Chondrocyte (in vitro differentiated cells): ENCODE results near the gene STK32C. TPM values are rescaled to one million over a fixed set of nuclear protein-coding genes. Genes with fewer than 3 reads are reported as not detected.
"Not testable (repeated sequence)": the region's sequence is repeated elsewhere in the genome, so short reads cannot be mapped to it uniquely, and the experiment has no call there.

Source experiments
- DNase-seq: peaks from one replicate; pipeline ENCODE4 v3.0.0; 2021; ENCODE audit warnings: mixed read lengths, low spot score
- H3K27ac Mint-ChIP-seq: one replicate; pipeline ENCODE4 v1.8.0; 2021; ENCODE audit warnings: mild to moderate bottlenecking, moderate library complexity, mixed read lengths; ENCODE audit not compliant: unreplicated experiment
- H3K27me3 Mint-ChIP-seq: 2 replicates; pipeline ENCODE4 v1.8.0; 2021; ENCODE audit warnings: low read depth, mixed read lengths
- H3K36me3 Mint-ChIP-seq: 2 replicates; pipeline ENCODE4 v1.8.0; 2021; ENCODE audit warnings: low read depth, mixed read lengths
- H3K4me1 Mint-ChIP-seq: 2 replicates; pipeline ENCODE4 v1.8.0; 2021; ENCODE audit warnings: low read depth, mild to moderate bottlenecking, mixed read lengths
- H3K4me3 Mint-ChIP-seq: one replicate; pipeline ENCODE4 v1.8.0; 2021; ENCODE audit warnings: mild to moderate bottlenecking, moderate library complexity, mixed read lengths; ENCODE audit not compliant: unreplicated experiment
- H3K9me3 Mint-ChIP-seq: 2 replicates; pipeline ENCODE4 v1.8.0; 2021; ENCODE audit warnings: low read depth, mixed read lengths
- CTCF ChIP-seq: fragments of 200-600 bp; sonication (generic); IDR thresholded peaks from 2 replicates; pipeline ENCODE4 v1.5.0; 2021; ENCODE audit warnings: antibody characterized with exemption, mild to moderate bottlenecking, moderate library complexity
- total RNA-seq: library from RNA; stranded (reverse); gene quantifications from 3 replicates; pipeline ENCODE4 v1.2.1, GENCODE V29; 2021

Gene STK32C
- total RNA-seq, 1 donor from 2014 or later = 17.9 TPM

- no peak for DNase-seq
- peaks cover 29% of the 10 kb centered on the region for H3K4me1 Mint-ChIP-seq
- no peak overlapping the region for H3K27ac Mint-ChIP-seq
- no peak overlapping the region for H3K4me3 Mint-ChIP-seq
- H3K36me3 Mint-ChIP-seq = no peaks in the 10 kb centered on the region
- H3K9me3 Mint-ChIP-seq = peaks cover 5% of the 10 kb centered on the region
- TF ChIP-seq CTCF = no peak
- H3K27me3 Mint-ChIP-seq = no peaks in the 10 kb centered on the region
Observed at GRCh38 chr10:132316133-132316532, 8.4 kb upstream of the STK32C start.

GRCh38 chr10:132314881-132315280, 7.1 kb upstream of the STK32C start:
- not testable (repeated sequence) for H3K27ac Mint-ChIP-seq

GRCh38 chr10:132314336-132314735, 6.6 kb upstream of the STK32C start:
- Mint-ChIP-seq H3K4me1 (peaks cover 11% of the 10 kb centered on the region), H3K27me3 (no peaks in the 10 kb centered on the region), H3K4me3 (no peak overlapping the region), H3K9me3 (peaks cover 5% of the 10 kb centered on the region), H3K27ac (no peak overlapping the region), H3K36me3 (no peaks in the 10 kb centered on the region)
- DNase-seq = no peak
- no peak for TF ChIP-seq CTCF

More at GRCh38 chr10:132314881-132315280, 7.1 kb upstream of the STK32C start:
- not testable (repeated sequence) for H3K27me3 Mint-ChIP-seq, H3K36me3 Mint-ChIP-seq, H3K9me3 Mint-ChIP-seq, H3K4me3 Mint-ChIP-seq
- H3K4me1 Mint-ChIP-seq = peaks cover 17% of the 10 kb centered on the region
- DNase-seq = peak; percentile 4

GRCh38 chr10:132313865-132314264, 6.1 kb upstream of the STK32C start:
- DNase-seq = peak; percentile 60
- Mint-ChIP-seq H3K4me1 (peaks cover 9% of the 10 kb centered on the region), H3K4me3 (no peak overlapping the region), H3K27me3 (no peaks in the 10 kb centered on the region), H3K36me3 (no peaks in the 10 kb centered on the region), H3K27ac (no peak overlapping the region), H3K9me3 (peaks cover 5% of the 10 kb centered on the region)
- TF ChIP-seq CTCF = no peak

GRCh38 chr10:132313305-132313704, 5.6 kb upstream of the STK32C start:
- Mint-ChIP-seq H3K4me1 (peaks cover 6% of the 10 kb centered on the region), H3K36me3 (no peaks in the 10 kb centered on the region), H3K27ac (no peak overlapping the region), H3K9me3 (peaks cover 5% of the 10 kb centered on the region), H3K4me3 (no peak overlapping the region), H3K27me3 (no peaks in the 10 kb centered on the region)
- no peak for TF ChIP-seq CTCF
- peak; percentile 69 for DNase-seq

GRCh38 chr10:132311338-132311939, 3.7 kb upstream of the STK32C start:
- no peak overlapping the region for H3K27ac Mint-ChIP-seq
- H3K4me3 Mint-ChIP-seq = no peak overlapping the region
- H3K36me3 Mint-ChIP-seq = no peaks in the 10 kb centered on the region
- peak; percentile 64 for DNase-seq
- H3K4me1 Mint-ChIP-seq = peaks cover 7% of the 10 kb centered on the region
- TF ChIP-seq CTCF = no peak
- H3K27me3 Mint-ChIP-seq = no peaks in the 10 kb centered on the region
- peaks cover 5% of the 10 kb centered on the region for H3K9me3 Mint-ChIP-seq
